Measurements from ENCODE around the gene TNFAIP1. TPM values are rescaled to one million over a fixed set of nuclear protein-coding genes. Genes with fewer than 3 reads are reported as not detected.
A peak's percentile ranks its signal among the peaks of the same experiment; 100 is the strongest.

TNFAIP1 gene
- total and polyA plus RNA-seq, 4 experiments from 2014 or later = 4.1 to 32.1 (median 21.2) TPM

- Histone ChIP-seq H3K27ac (ENCODE audit: low read depth, low read length) (no peak overlapping the region), H3K4me3 (ENCODE audit: low read length in 2 of 2) (no peak overlapping the region), H3K9me3 (ENCODE audit: control insufficient read depth in 1 of 2, low read length in 2 of 2) (no peaks in the 10 kb centered on the region), H3K36me3 (ENCODE audit: insufficient read depth, low read length) (peaks cover 48% of the 10 kb centered on the region), H3K27me3 (ENCODE audit: insufficient read depth, low read length) (no peaks in the 10 kb centered on the region), H3K4me1 (ENCODE audit: insufficient read depth, low read length) (peaks cover 21% of the 10 kb centered on the region)
- Mint-ChIP-seq H3K4me1 (peaks cover 21 to 41% (median 28%) of the 10 kb centered on the region in 4 donors), H3K4me3 (no peak overlapping the region), H3K36me3 (peaks cover 19 to 44% of the 10 kb centered on the region in 2 donors), H3K27me3 (no peaks in the 10 kb centered on the region), H3K9me3 (no peaks in the 10 kb centered on the region), H3K27ac (peak overlapping the region in 1 of 7 donors; percentile 46)
- ChIA-PET CTCF (ENCODE audit: partially characterized antibody) (no interaction called here), POLR2A (ENCODE audit: partially characterized antibody) (no interaction called here)
- intact Hi-C loops (cut with micrococcal nuclease) = no loop called here
- DNase-seq = no peak
These were observed 3.9 kb downstream of the TNFAIP1 start for GRCh38 chr17:28339431-28339830.

GRCh38 chr17:28340374-28340773, 4.8 kb downstream of the TNFAIP1 start:
- CTCF ChIA-PET (ENCODE audit: partially characterized antibody) = no interaction called here
- H3K27me3 Mint-ChIP-seq = no peaks in the 10 kb centered on the region
- no peak overlapping the region for H3K4me3 Mint-ChIP-seq
- Histone ChIP-seq H3K4me3 (ENCODE audit: low read length in 2 of 2) (no peak overlapping the region), H3K9me3 (ENCODE audit: control insufficient read depth in 1 of 2, low read length in 2 of 2) (no peaks in the 10 kb centered on the region), H3K27ac (ENCODE audit: low read depth, low read length) (no peak overlapping the region), H3K4me1 (ENCODE audit: insufficient read depth, low read length) (peaks cover 16% of the 10 kb centered on the region), H3K36me3 (ENCODE audit: insufficient read depth, low read length) (peaks cover 57% of the 10 kb centered on the region), H3K27me3 (ENCODE audit: insufficient read depth, low read length) (no peaks in the 10 kb centered on the region)
- H3K27ac Mint-ChIP-seq = no peak overlapping the region
- no peaks in the 10 kb centered on the region for H3K9me3 Mint-ChIP-seq
- peaks cover 19 to 50% of the 10 kb centered on the region in 2 donors for H3K36me3 Mint-ChIP-seq
- H3K4me1 Mint-ChIP-seq = peaks cover 14 to 34% (median 21%) of the 10 kb centered on the region in 4 donors
- POLR2A ChIA-PET (ENCODE audit: partially characterized antibody) = no interaction called here
- intact Hi-C loops (cut with micrococcal nuclease) = no loop called here
- DNase-seq = no peak

GRCh38 chr17:28341516-28341915, 6.0 kb downstream of the TNFAIP1 start:
- ChIA-PET POLR2A (ENCODE audit: partially characterized antibody) (no interaction called here), CTCF (ENCODE audit: partially characterized antibody) (no interaction called here)
- Histone ChIP-seq H3K27me3 (ENCODE audit: insufficient read depth, low read length) (no peaks in the 10 kb centered on the region), H3K4me3 (ENCODE audit: low read length in 2 of 2) (no peak overlapping the region), H3K36me3 (ENCODE audit: insufficient read depth, low read length) (peaks cover 68% of the 10 kb centered on the region), H3K27ac (ENCODE audit: low read depth, low read length) (no peak overlapping the region), H3K9me3 (ENCODE audit: control insufficient read depth in 1 of 2, low read length in 2 of 2) (no peaks in the 10 kb centered on the region), H3K4me1 (ENCODE audit: insufficient read depth, low read length) (peaks cover 9% of the 10 kb centered on the region)
- H3K36me3 Mint-ChIP-seq = peaks cover 24 to 59% of the 10 kb centered on the region in 2 donors
- H3K9me3 Mint-ChIP-seq = no peaks in the 10 kb centered on the region
- no peak overlapping the region for H3K4me3 Mint-ChIP-seq
- no peak overlapping the region for H3K27ac Mint-ChIP-seq
- peaks cover 10 to 28% (median 14%) of the 10 kb centered on the region in 4 donors for H3K4me1 Mint-ChIP-seq
- H3K27me3 Mint-ChIP-seq = no peaks in the 10 kb centered on the region
- DNase-seq = no peak
- intact Hi-C loops (cut with micrococcal nuclease) = no loop called here

DNA sequence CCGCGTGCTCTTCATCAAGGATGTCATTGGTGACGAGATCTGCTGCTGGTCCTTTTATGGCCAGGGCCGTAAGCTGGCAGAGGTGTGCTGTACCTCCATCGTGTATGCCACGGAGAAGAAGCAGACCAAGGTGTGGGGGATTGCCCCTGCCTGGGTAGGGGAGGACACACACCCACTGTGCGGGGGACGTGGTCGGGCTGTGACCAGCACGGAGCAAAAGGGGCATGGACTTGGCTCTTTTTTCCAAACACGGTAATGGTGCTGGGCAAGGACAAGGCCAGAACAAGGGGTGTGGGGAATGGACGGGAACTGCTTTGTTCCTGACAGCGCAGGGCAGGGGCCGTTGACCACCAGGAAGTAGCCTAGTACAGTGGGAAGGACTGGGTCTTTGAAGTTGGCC, 6.8 kb downstream of the TNFAIP1 start:
- ChIA-PET POLR2A (ENCODE audit: partially characterized antibody) (no interaction called here), CTCF (ENCODE audit: partially characterized antibody) (no interaction called here)
- H3K4me3 ChIP-seq (ENCODE audit: low read length in 2 of 2) = no peak overlapping the region
- H3K4me1 Mint-ChIP-seq = peaks cover 3 to 20% (median 6%) of the 10 kb centered on the region in 4 donors
- H3K9me3 ChIP-seq (ENCODE audit: control insufficient read depth in 1 of 2, low read length in 2 of 2) = no peaks in the 10 kb centered on the region
- H3K4me3 Mint-ChIP-seq = no peak overlapping the region
- no peaks in the 10 kb centered on the region for H3K27me3 ChIP-seq (ENCODE audit: insufficient read depth, low read length)
- H3K36me3 ChIP-seq (ENCODE audit: insufficient read depth, low read length) = peaks cover 74% of the 10 kb centered on the region
- intact Hi-C loops (cut with micrococcal nuclease) = no loop called here
- DNase-seq = no peak
- peaks cover 31 to 67% of the 10 kb centered on the region in 2 donors for H3K36me3 Mint-ChIP-seq
- peak overlapping the region in 1 of 7 donors; percentile 77 for H3K27ac Mint-ChIP-seq
- H3K27ac ChIP-seq (ENCODE audit: low read depth, low read length) = no peak overlapping the region
- H3K9me3 Mint-ChIP-seq = no peaks in the 10 kb centered on the region
- peaks cover 4% of the 10 kb centered on the region for H3K4me1 ChIP-seq (ENCODE audit: insufficient read depth, low read length)
- no peaks in the 10 kb centered on the region for H3K27me3 Mint-ChIP-seq

DNA sequence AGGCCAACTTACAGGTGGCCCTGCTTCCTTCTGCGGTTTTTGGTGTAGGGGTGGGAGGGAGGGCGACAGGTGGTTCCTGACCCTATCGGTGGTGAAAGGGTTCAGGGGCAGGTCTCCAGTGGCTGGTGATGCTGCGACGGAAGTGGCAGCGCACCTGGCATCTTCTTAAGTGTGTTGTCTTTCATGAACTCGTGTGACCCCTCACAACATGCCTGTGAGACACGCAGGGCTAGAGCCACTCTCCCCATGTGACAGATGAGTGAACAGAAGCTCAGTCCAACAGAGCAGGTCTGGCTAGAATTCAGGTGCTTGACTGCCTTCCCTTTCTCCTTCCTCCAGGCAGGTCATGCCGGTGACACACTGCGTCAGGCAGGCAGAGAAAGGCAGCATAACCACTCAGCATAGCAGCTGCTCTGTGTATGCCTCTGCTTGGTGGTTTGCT, 8.0 kb downstream of the TNFAIP1 start:
- intact Hi-C loops (cut with micrococcal nuclease) = no loop called here
- no peak overlapping the region for H3K4me3 Mint-ChIP-seq
- H3K4me1 ChIP-seq (ENCODE audit: insufficient read depth, low read length) = no peaks in the 10 kb centered on the region
- peaks cover 34 to 75% of the 10 kb centered on the region in 2 donors for H3K36me3 Mint-ChIP-seq
- no peak for DNase-seq
- no peaks in the 10 kb centered on the region for H3K9me3 ChIP-seq (ENCODE audit: control insufficient read depth in 1 of 2, low read length in 2 of 2)
- peaks cover 0 to 8% (median under 1%) of the 10 kb centered on the region in 4 donors for H3K4me1 Mint-ChIP-seq
- H3K27me3 ChIP-seq (ENCODE audit: insufficient read depth, low read length) = no peaks in the 10 kb centered on the region
- no peaks in the 10 kb centered on the region for H3K9me3 Mint-ChIP-seq
- H3K36me3 ChIP-seq (ENCODE audit: insufficient read depth, low read length) = peaks cover 82% of the 10 kb centered on the region
- no peak overlapping the region for H3K4me3 ChIP-seq (ENCODE audit: low read length in 2 of 2)
- ChIA-PET POLR2A (ENCODE audit: partially characterized antibody) (interaction anchor here (0.9 kb wide), 1 partner anchor 14 kb away, joined by 4 read pairs; the partner anchor contains the start of gene POLDIP2), CTCF (ENCODE audit: partially characterized antibody) (no interaction called here)
- H3K27me3 Mint-ChIP-seq = no peaks in the 10 kb centered on the region
- H3K27ac Mint-ChIP-seq = peak overlapping the region in 2 of 7 donors; percentile 29 to 46
- H3K27ac ChIP-seq (ENCODE audit: low read depth, low read length) = no peak overlapping the region

DNA sequence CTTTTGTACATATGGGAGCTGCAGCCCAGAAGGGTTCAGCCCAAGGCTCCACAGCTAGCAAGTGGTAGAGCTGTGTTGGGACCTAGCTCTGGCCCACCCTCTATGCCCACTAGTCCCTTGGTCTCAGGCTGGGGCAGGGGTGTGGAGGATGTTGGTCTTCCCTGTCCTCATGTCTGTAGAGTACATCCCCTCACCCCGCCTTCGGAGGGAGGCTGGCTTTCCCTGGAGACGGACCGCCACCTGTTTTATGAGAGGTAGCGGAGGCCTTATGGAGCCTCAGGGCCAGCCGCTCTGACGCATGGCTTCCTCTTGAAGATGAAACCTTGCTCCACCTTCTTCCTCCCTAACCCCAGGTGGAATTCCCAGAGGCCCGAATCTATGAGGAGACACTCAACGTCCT, 8.4 kb downstream of the TNFAIP1 start:
- intact Hi-C loops (cut with micrococcal nuclease) = no loop called here
- Mint-ChIP-seq H3K27me3 (no peaks in the 10 kb centered on the region), H3K9me3 (no peaks in the 10 kb centered on the region), H3K27ac (peak overlapping the region in 2 of 7 donors; percentile 29 to 46), H3K4me1 (peaks cover 0 to 5% (median under 1%) of the 10 kb centered on the region in 4 donors), H3K4me3 (no peak overlapping the region), H3K36me3 (peaks cover 34 to 77% of the 10 kb centered on the region in 2 donors)
- no peaks in the 10 kb centered on the region for H3K9me3 ChIP-seq (ENCODE audit: control insufficient read depth in 1 of 2, low read length in 2 of 2)
- DNase-seq = no peak
- CTCF ChIA-PET (ENCODE audit: partially characterized antibody) = no interaction called here
- no peaks in the 10 kb centered on the region for H3K4me1 ChIP-seq (ENCODE audit: insufficient read depth, low read length)
- no peaks in the 10 kb centered on the region for H3K27me3 ChIP-seq (ENCODE audit: insufficient read depth, low read length)
- H3K4me3 ChIP-seq (ENCODE audit: low read length in 2 of 2) = no peak overlapping the region
- no peak overlapping the region for H3K27ac ChIP-seq (ENCODE audit: low read depth, low read length)
- H3K36me3 ChIP-seq (ENCODE audit: insufficient read depth, low read length) = peaks cover 86% of the 10 kb centered on the region
- POLR2A ChIA-PET (ENCODE audit: partially characterized antibody) = interaction anchor here (0.9 kb wide), 1 partner anchor 13 kb away, joined by 4 read pairs; the partner anchor contains the start of gene POLDIP2

- H3K4me3 Mint-ChIP-seq = no peak overlapping the region
- H3K4me1 Mint-ChIP-seq = peaks cover 0 to 1% (median 0%) of the 10 kb centered on the region in 4 donors
- CTCF ChIA-PET (ENCODE audit: partially characterized antibody) = no interaction called here
- H3K36me3 Mint-ChIP-seq = peaks cover 34 to 75% of the 10 kb centered on the region in 2 donors
- peaks cover 84% of the 10 kb centered on the region for H3K36me3 ChIP-seq (ENCODE audit: insufficient read depth, low read length)
- no peak overlapping the region for H3K27ac ChIP-seq (ENCODE audit: low read depth, low read length)
- POLR2A ChIA-PET (ENCODE audit: partially characterized antibody) = interaction anchor here (3.8 kb wide), 2 partner anchors 9 to 13 kb away, joined by 17 to 21 read pairs; partner anchors contain the start of genes IFT20, POLDIP2 and TNFAIP1
- H3K9me3 Mint-ChIP-seq = no peaks in the 10 kb centered on the region
- H3K27me3 ChIP-seq (ENCODE audit: insufficient read depth, low read length) = no peaks in the 10 kb centered on the region
- no peaks in the 10 kb centered on the region for H3K27me3 Mint-ChIP-seq
- DNase-seq = no peak
- no peak overlapping the region for H3K27ac Mint-ChIP-seq
- no peak overlapping the region for H3K4me3 ChIP-seq (ENCODE audit: low read length in 2 of 2)
- no peaks in the 10 kb centered on the region for H3K9me3 ChIP-seq (ENCODE audit: control insufficient read depth in 1 of 2, low read length in 2 of 2)
- intact Hi-C loops (cut with micrococcal nuclease) = no loop called here
- H3K4me1 ChIP-seq (ENCODE audit: insufficient read depth, low read length) = no peaks in the 10 kb centered on the region
These were observed 8.9 kb downstream of the TNFAIP1 start for GRCh38 chr17:28344435-28344901.
